HL-60 (cell line): ENCODE results near the gene C1orf232.

Experiments
- DNase-seq, 2 experiments: peaks; one replicate each; pipeline ENCODE4 v3.0.0-alpha.2; 2010 to 2020; ENCODE audit warnings: low read depth in 1 of 2, low spot score in 1 of 2
- H3K27ac ChIP-seq: fragments of 250-450 bp; sonication (Bioruptor Pico); replicated peaks from 2 replicates; pipeline ENCODE4 v1.5.1; 2020; ENCODE audit warnings: mild to moderate bottlenecking, moderate library complexity
- H3K27me3 ChIP-seq: fragments of 250-450 bp; sonication (Bioruptor Pico); 2 replicates; pipeline ENCODE4 v1.5.1; 2021; ENCODE audit warnings: mild to moderate bottlenecking, moderate library complexity; ENCODE audit not compliant: insufficient read depth, poor library complexity, severe bottlenecking
- H3K4me3 ChIP-seq: replicated peaks from 2 replicates; pipeline ENCODE4 v1.5.1; 2011; ENCODE audit warnings: mild to moderate bottlenecking, control low read depth, low read length; ENCODE audit not compliant: insufficient read depth
- CTCF ChIP-seq: IDR thresholded peaks from one replicate; pipeline ENCODE4 v1.5.1; 2011; ENCODE audit warnings: low read length, control low read depth, inconsistent platforms; ENCODE audit not compliant: insufficient read depth
- GABPA ChIP-seq: IDR thresholded peaks from 2 replicates; pipeline ENCODE4 v1.6.1; 2012; ENCODE audit warnings: low read depth
- POLR2AphosphoS5 ChIP-seq: IDR thresholded peaks from 2 replicates; pipeline ENCODE4 v1.6.1; 2012; ENCODE audit warnings: low read depth
- SPI1 ChIP-seq: IDR thresholded peaks from 2 replicates; pipeline ENCODE4 v1.6.1; 2012; ENCODE audit warnings: low read depth, mild to moderate bottlenecking, borderline replicate concordance
- TF ChIP-seq, protein P1 (sequence below): IDR thresholded peaks from 2 replicates; pipeline ENCODE4 v1.6.1; 2012; ENCODE audit warnings: low read depth; ENCODE audit not compliant: insufficient replicate concordance

Gene C1orf232

GRCh38 chr1:26160527-26161414 is 8.0 kb downstream of the C1orf232 start:
- DNase-seq, result no peak
- Histone ChIP-seq H3K27me3 (peaks cover 7% of the 10 kb centered on the region), H3K27ac (no peak overlapping the region), H3K4me3 (no peak overlapping the region)
- TF ChIP-seq SPI1 (no peak), GABPA (no peak), CTCF (no peak), POLR2AphosphoS5 (no peak)
- TF ChIP-seq, protein P1, sequence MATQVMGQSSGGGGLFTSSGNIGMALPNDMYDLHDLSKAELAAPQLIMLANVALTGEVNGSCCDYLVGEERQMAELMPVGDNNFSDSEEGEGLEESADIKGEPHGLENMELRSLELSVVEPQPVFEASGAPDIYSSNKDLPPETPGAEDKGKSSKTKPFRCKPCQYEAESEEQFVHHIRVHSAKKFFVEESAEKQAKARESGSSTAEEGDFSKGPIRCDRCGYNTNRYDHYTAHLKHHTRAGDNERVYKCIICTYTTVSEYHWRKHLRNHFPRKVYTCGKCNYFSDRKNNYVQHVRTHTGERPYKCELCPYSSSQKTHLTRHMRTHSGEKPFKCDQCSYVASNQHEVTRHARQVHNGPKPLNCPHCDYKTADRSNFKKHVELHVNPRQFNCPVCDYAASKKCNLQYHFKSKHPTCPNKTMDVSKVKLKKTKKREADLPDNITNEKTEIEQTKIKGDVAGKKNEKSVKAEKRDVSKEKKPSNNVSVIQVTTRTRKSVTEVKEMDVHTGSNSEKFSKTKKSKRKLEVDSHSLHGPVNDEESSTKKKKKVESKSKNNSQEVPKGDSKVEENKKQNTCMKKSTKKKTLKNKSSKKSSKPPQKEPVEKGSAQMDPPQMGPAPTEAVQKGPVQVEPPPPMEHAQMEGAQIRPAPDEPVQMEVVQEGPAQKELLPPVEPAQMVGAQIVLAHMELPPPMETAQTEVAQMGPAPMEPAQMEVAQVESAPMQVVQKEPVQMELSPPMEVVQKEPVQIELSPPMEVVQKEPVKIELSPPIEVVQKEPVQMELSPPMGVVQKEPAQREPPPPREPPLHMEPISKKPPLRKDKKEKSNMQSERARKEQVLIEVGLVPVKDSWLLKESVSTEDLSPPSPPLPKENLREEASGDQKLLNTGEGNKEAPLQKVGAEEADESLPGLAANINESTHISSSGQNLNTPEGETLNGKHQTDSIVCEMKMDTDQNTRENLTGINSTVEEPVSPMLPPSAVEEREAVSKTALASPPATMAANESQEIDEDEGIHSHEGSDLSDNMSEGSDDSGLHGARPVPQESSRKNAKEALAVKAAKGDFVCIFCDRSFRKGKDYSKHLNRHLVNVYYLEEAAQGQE, result no peak

DNA sequence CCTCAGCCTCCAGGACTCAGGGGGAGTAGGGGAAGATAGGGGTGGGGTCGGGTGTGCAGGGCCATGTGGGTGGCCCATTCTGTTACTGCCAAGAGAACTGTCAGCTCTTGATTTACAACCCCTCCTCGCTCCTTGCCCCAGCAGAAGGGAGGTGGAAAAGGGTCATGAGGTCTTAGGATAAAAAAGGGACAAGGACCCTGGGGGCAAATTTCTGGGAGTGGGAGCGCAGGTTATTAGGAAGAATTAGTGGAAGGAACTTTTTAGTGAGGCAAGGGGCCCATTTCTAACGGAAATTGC is 9.1 kb downstream of the C1orf232 start:
- Histone ChIP-seq H3K4me3 (no peak overlapping the region), H3K27ac (no peak overlapping the region), H3K27me3 (peaks cover 7% of the 10 kb centered on the region)
- DNase-seq, result no peak
- TF ChIP-seq, protein P1, result no peak
- TF ChIP-seq SPI1 (no peak), POLR2AphosphoS5 (no peak)

GRCh38 chr1:26158908-26159742 is 9.6 kb downstream of the C1orf232 start, which contains the start of gene FAM110D:
Gene FAM110D, plus strand, starts transcription at chr1:26159079. Its CDS starts 2,213 bp downstream, at chr1:26161292.
- Histone ChIP-seq H3K27ac (no peak within 1 kb of the TSS), H3K4me3 (no peak within 1 kb of the TSS), H3K27me3 (peaks cover 7% of the 10 kb centered on the region)
- TF ChIP-seq POLR2AphosphoS5 (no peak), SPI1 (no peak), CTCF (no peak), GABPA (no peak)
- TF ChIP-seq, protein P1, result no peak
- DNase-seq, result no peak
